Measurements from ENCODE around the gene OR4D1.

- TF ChIP-seq POLR2AphosphoS5 (IDR thresholded peaks at IDR 0.05; ENCODE audit: low read depth, low read length) (no peak), TAF1 (IDR thresholded peaks at IDR 0.05; ENCODE audit: borderline replicate concordance, low read depth, low read length) (no peak)
Observed at GRCh38 chr17:58183514-58183913, 35.3 kb downstream of the OR4D1 start.
